OCI-LY1 (cell line): ENCODE measurements around the gene SMC6.

ENCODE experiments used
- H2AFZ ChIP-seq: fragments of 200-600 bp; sonication (generic), shearing (Covaris generic); 2 replicates; pipeline ENCODE4 v1.6.0; 2014; ENCODE audit warnings: antibody characterized with exemption, mild to moderate bottlenecking, low read length
- H3F3A ChIP-seq: fragments of 200-600 bp; sonication (generic), shearing (Covaris generic); 2 replicates; pipeline ENCODE4 v1.6.0; 2014; ENCODE audit warnings: mild to moderate bottlenecking, antibody characterized with exemption, low read length, moderate library complexity; ENCODE audit not compliant: insufficient read depth
- H3K27ac ChIP-seq: fragments of 200-600 bp; sonication (generic); 2 replicates; pipeline ENCODE4 v1.5.1; 2014; ENCODE audit warnings: low read length, mixed run types, mild to moderate bottlenecking, low read depth; ENCODE audit not compliant: poor library complexity, severe bottlenecking
- H3K27me3 ChIP-seq: fragments of 200-600 bp; sonication (generic); 2 replicates; pipeline ENCODE4 v1.6.0; 2014; ENCODE audit warnings: antibody characterized with exemption, mild to moderate bottlenecking, low read length, moderate library complexity; ENCODE audit not compliant: insufficient read depth
- H3K36me3 ChIP-seq: fragments of 200-600 bp; sonication (generic); 2 replicates; pipeline ENCODE4 v1.6.1; 2014; ENCODE audit warnings: mild to moderate bottlenecking, antibody characterized with exemption, low read length, moderate library complexity, mixed read lengths; ENCODE audit not compliant: insufficient read depth
- H3K4me1 ChIP-seq: fragments of 200-600 bp; sonication (generic); 2 replicates; pipeline ENCODE4 v1.5.1; 2014; ENCODE audit warnings: mild to moderate bottlenecking, low read length, moderate library complexity; ENCODE audit not compliant: insufficient read depth, severe bottlenecking
- H3K4me2 ChIP-seq: fragments of 200-600 bp; sonication (generic), shearing (Covaris generic); 2 replicates; pipeline ENCODE4 v1.6.1; 2014; ENCODE audit warnings: low read length
- H3K4me3 ChIP-seq: fragments of 200-600 bp; sonication (generic); 2 replicates; pipeline ENCODE4 v1.5.1; 2014; ENCODE audit warnings: low read length, low read depth, mild to moderate bottlenecking, mixed read lengths; ENCODE audit not compliant: poor library complexity, severe bottlenecking
- H3K79me2 ChIP-seq: fragments of 200-600 bp; shearing (Covaris generic); 2 replicates; pipeline ENCODE4 v1.6.1; 2016; ENCODE audit warnings: mixed run types, low read length, mixed read lengths; ENCODE audit not compliant: insufficient read depth
- H3K9ac ChIP-seq: fragments of 200-600 bp; sonication (generic), shearing (Covaris generic); 2 replicates; pipeline ENCODE4 v1.6.1; 2014; ENCODE audit warnings: mild to moderate bottlenecking, low read length, mixed read lengths
- H3K9me2 ChIP-seq: fragments of 200-600 bp; sonication (generic), shearing (Covaris generic); 2 replicates; pipeline ENCODE4 v1.6.1; 2014; ENCODE audit warnings: low read depth, mild to moderate bottlenecking, low read length, mixed read lengths
- H3K9me3 ChIP-seq: fragments of 200-600 bp; shearing (Covaris generic); 2 replicates; pipeline ENCODE4 v1.6.1; 2014; ENCODE audit warnings: low read length, mixed read lengths
- H4K20me1 ChIP-seq: fragments of 200-600 bp; sonication (generic), shearing (Covaris generic); 2 replicates; pipeline ENCODE4 v1.6.0; 2016; ENCODE audit warnings: mild to moderate bottlenecking, low read length; ENCODE audit not compliant: insufficient read depth
- CTCF ChIP-seq: fragments of 200-600 bp; sonication (generic), shearing (Covaris generic); IDR thresholded peaks from 2 replicates; pipeline ENCODE4 v1.5.1; 2017; ENCODE audit warnings: mild to moderate bottlenecking, antibody characterized with exemption, low read length, moderate library complexity, mixed read lengths
- EZH2 ChIP-seq: fragments of 200-600 bp; sonication (generic), shearing (Covaris generic); IDR thresholded peaks from 2 replicates; pipeline ENCODE4 v1.8.0; 2017; ENCODE audit warnings: borderline replicate concordance, mixed run types, mild to moderate bottlenecking, antibody characterized with exemption, low read length, moderate library complexity, mixed read lengths

SMC6 gene

GRCh38 chr2:17740203-17740602, 13.4 kb downstream of the SMC6 start:
- TF ChIP-seq EZH2 (no peak), CTCF (no peak)
- Histone ChIP-seq H3K9ac (no peak overlapping the region), H3K9me3 (no peaks in the 10 kb centered on the region), H2AFZ (no peak overlapping the region), H4K20me1 (no peaks in the 10 kb centered on the region), H3K79me2 (no peaks in the 10 kb centered on the region), H3K4me2 (no peak overlapping the region), H3K27me3 (no peaks in the 10 kb centered on the region), H3K27ac (no peak overlapping the region), H3K4me3 (no peak overlapping the region), H3K9me2 (no peaks in the 10 kb centered on the region), H3K36me3 (peaks cover 78% of the 10 kb centered on the region), H3F3A (no peaks in the 10 kb centered on the region), H3K4me1 (no peaks in the 10 kb centered on the region)

GRCh38 chr2:17736989-17737388, 16.6 kb downstream of the SMC6 start:
- no peak overlapping the region for H2AFZ ChIP-seq
- peaks cover 87% of the 10 kb centered on the region for H3K36me3 ChIP-seq
- H3K4me2 ChIP-seq: no peak overlapping the region
- no peaks in the 10 kb centered on the region for H4K20me1 ChIP-seq
- TF ChIP-seq CTCF (no peak), EZH2 (no peak)
- no peak overlapping the region for H3K9ac ChIP-seq
- no peak overlapping the region for H3K4me3 ChIP-seq
- no peaks in the 10 kb centered on the region for H3K9me3 ChIP-seq
- H3K79me2 ChIP-seq: no peaks in the 10 kb centered on the region
- H3K4me1 ChIP-seq: no peaks in the 10 kb centered on the region
- no peaks in the 10 kb centered on the region for H3F3A ChIP-seq
- no peaks in the 10 kb centered on the region for H3K27me3 ChIP-seq
- no peak overlapping the region for H3K27ac ChIP-seq
- H3K9me2 ChIP-seq: no peaks in the 10 kb centered on the region

GRCh38 chr2:17735864-17736263, 17.7 kb downstream of the SMC6 start:
- H3K27ac ChIP-seq: no peak overlapping the region
- no peak overlapping the region for H3K4me2 ChIP-seq
- H3F3A ChIP-seq: no peaks in the 10 kb centered on the region
- no peak overlapping the region for H3K4me3 ChIP-seq
- no peaks in the 10 kb centered on the region for H3K79me2 ChIP-seq
- no peak overlapping the region for H3K9ac ChIP-seq
- no peaks in the 10 kb centered on the region for H4K20me1 ChIP-seq
- no peaks in the 10 kb centered on the region for H3K4me1 ChIP-seq
- H2AFZ ChIP-seq: no peak overlapping the region
- peaks cover 88% of the 10 kb centered on the region for H3K36me3 ChIP-seq
- TF ChIP-seq CTCF (no peak), EZH2 (no peak)
- no peaks in the 10 kb centered on the region for H3K9me2 ChIP-seq
- H3K27me3 ChIP-seq: no peaks in the 10 kb centered on the region
- no peaks in the 10 kb centered on the region for H3K9me3 ChIP-seq
